GM15510 (cell line): ENCODE measurements around the gene SLC25A15.

Source experiments
- POLR2A ChIP-seq: IDR thresholded peaks from 3 replicates; pipeline ENCODE4 v1.6.1; 2011; ENCODE audit warnings: borderline replicate concordance; ENCODE audit not compliant: insufficient read length; ENCODE audit errors: extremely low read depth

The SLC25A15 gene

DNA sequence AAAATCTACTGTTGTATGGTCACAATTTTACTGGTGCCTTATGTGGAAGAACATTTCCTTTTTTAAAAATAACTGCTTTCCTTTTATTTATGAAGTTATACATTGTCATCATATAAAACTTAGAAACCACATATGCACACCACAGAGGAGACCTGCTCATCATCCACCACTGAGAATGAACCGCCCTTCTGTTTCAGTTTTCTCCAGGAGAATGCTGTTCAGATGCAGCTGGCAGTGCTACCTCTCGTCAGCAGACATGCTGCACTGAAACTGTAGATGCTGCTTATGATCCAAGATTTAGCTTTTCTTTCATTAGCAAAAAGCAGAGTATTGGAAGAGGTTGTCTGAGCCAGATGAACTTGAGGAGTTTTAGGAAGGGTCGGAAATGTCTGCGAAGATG, 10.1 kb downstream of the SLC25A15 start:
- TF ChIP-seq POLR2A = no peak

DNA sequence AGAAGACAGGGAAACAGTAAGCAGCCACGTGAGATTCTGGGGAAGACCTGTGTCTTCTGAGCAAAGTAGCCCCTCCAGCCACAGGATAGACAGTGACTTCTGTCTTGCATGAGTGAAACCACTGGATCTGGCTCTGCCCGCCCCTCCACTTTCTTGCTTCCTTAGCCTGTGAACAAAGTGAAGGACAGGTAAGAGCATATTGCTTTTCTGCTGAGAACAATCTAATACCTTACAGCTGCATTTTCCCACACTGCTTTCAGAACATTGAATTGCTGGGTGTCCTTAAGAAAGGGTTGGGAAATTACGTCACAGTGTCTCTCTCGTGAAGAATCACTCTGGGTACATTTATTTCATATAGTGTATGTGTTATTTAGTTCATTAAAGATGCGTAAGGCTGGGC, 11.1 kb downstream of the SLC25A15 start:
- TF ChIP-seq POLR2A = no peak

DNA sequence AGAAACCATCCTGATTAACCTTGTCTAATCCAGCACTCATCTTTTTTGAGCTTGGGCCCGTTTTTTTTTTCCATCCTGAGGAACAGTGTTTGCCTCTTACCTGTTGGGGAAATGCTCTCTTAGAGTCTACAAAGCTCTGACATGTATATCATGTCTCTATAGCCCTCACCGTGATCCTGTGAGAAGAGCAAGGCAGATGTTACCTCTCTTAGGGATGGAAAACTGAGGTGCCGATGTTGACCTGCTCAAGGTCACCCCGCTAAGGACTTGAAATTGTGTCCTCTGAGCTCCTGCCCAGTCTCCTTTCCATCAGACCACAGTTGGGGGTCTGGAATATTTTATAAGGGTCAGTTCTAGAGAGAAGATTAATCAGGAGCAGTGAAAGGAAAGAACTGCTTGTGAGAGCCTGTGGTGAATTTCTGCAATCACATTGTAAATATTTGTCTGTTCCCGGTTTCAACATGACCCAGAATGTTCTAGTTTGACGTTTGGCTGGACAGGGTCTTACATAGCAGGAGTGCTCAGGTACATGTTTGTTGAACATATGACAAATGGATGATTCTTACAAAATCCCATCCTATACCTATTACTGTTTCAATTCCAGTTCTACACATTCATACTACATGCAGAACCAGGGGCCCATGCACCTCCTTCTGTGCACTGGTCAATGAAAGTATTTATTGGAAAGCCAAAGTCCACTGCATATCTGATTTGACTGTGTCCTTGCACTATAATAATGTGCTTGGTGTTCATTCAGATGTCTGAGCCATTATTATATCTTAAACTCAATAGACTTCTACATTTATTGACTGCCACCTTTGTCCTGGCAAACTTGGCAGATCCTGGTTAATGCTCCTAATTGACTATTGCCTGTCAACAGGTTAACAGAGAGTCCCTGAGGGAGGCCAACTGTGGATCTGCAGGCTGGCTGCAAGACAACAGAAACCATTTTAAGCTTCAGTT, 12.1 kb downstream of the SLC25A15 start:
- TF ChIP-seq POLR2A = no peak

DNA sequence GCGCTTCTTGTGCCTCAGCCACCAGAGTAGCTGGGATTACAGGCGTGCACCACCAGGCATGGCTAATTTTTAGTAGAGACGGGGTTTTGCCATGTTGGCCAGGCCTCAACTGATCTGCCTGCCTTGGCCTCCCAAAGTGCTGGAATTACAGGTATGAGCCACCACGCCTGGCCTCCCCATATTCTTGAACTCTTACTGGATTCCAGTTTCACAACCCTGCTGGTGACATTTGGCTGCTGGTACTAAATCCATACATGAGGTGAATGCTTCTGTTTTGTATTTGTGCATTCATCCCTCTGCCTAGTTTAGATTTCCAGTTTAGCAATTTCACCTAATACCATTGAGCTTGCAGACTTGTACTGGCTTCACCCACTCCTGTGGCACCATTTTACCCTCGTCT, 13.9 kb downstream of the SLC25A15 start:
- TF ChIP-seq POLR2A = no peak

DNA sequence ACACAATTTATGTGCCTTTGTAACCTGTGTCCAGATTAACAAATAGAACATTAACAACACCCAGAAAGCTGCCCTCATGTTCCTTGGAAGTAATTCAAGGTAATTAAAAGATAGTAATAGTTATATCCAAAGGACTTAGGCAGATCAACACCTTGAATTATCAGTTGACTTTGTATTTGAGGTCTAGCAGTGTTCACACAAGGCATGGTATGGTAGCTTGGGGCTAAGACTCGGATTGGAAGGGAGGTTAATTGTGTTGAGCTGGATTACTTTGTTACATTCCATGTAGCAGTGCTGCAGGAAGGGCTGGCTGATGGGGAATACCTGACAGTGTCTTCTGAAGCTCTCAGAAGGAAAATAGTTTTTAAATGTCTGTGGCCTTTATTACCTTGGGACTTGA, 16.8 kb downstream of the SLC25A15 start:
- TF ChIP-seq POLR2A = no peak

DNA sequence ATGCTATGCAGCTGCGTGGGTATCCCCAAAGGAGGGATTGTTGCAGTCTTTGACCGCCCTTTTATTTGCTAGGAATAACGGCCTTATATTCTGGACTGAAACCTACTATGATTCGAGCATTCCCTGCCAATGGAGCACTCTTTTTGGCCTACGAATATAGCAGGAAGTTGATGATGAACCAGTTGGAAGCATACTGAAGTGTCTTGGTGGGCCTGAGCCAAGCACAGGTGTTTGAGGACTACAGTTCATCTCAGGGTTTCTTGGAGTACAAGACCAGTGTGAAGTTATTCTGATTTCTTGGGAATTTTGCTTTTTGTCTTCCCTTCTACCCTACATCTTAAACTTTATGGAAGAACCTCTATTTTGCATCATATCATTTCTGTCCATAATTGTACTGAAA, 20.1 kb downstream of the SLC25A15 start:
- no peak for TF ChIP-seq POLR2A

DNA sequence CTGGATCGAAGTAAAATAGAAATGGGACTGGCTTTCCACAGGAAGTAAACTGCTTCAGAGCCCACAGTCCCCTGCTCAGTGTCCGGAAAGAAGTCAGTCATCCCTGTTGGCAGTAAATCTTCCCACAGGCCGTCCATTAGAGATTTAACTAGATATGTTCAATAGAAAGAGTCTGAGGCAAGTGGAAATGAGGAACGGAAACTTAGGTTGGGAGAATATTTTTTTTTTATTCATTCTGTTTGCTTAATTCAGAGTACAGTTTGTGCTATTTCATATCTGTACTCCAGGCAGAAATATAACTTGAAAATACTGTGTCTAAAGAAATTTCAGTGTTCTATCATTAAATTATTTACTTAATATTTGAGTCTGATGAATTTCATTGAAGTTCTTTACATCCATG, 22.7 kb downstream of the SLC25A15 start:
- TF ChIP-seq POLR2A = no peak

DNA sequence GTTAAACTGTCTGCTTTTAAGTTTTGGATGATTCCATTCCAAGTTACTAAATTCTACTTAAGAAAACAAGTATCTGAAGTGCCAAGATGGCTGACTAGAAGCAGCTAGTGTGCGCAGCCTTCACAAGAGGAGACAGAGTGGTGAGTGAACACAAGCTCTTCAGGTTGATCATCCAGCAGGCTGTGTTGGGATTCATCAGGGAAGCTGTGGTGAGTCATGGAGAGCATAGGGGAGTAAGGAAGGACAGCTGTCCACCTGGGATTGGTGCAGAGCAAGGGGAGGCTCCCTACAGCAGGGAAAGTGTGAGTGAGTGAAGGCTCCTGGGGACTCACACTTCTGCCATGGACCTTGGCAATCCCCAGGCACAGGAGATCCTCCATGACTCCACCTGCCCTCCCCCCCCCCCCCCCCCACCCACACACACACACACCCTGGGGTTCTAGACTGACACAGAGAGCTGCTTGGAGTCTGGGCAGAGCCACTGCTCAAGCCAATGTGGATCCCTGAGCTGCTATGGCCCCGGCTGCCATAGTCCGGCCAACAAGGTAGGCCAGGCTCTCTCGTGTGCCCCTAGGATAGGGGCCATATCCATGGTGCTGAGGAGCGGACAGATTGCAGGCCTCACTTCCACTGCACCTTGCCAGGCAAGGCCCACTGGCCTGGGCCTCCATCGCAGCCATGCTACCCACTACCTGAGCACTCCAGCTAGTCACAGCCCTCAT, 23.5 kb downstream of the SLC25A15 start:
- TF ChIP-seq POLR2A = no peak

DNA sequence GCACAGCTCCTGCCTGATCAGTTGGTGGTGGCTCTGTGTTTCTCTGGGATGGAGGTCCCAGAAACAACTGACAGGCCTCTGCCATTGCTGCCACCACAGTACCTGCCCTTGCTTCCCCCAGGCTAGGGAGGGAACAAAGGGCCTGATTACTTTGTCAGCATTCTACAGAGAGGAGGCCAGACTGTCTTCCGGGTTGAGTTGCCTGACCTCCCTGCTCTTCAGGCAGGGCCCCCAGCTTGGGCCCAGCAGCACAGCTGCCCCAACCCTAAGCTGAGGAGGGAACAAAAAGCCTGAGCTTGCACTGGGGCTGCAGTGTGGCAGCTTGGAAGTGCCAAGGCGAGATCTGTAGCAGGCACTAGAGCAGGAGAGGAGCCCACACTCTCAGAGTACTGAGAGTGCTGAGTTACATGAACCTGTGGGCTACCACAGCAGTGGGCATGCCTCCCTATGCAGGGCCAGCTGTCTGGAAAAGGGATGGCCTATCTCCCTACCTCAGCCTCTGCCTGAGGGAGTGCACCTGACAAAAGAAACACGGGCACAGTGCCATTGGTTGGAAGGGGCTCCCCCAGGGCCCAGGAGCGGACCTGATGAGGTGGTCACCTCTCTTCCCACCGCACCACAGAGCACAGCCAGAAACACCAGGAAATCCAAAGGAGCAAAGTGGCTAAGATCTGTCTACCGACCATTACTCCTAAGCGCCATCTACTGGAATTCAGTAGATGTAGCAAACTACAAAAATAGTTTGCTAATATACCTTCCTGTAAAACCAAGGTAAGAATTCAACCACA, 24.4 kb downstream of the SLC25A15 start:
- TF ChIP-seq POLR2A = no peak

DNA sequence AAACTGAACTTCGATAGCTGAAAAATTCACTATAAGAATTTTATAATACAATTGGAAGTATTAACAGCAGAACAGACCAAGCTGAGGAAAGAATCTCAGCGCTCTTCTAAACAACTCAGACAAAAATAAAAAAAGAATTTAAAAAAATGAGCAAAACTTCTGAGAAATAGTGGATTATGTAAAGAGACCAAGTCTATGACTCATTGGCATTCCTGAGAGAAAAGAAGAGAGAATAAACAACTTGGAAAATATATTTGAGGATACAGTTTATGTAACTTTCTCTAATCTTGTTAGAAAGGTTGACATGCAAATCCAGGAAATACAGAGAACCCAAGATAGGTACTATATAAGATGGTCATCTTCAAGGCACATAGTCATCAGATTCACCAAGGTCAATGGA, 25.4 kb downstream of the SLC25A15 start:
- no peak for TF ChIP-seq POLR2A

DNA sequence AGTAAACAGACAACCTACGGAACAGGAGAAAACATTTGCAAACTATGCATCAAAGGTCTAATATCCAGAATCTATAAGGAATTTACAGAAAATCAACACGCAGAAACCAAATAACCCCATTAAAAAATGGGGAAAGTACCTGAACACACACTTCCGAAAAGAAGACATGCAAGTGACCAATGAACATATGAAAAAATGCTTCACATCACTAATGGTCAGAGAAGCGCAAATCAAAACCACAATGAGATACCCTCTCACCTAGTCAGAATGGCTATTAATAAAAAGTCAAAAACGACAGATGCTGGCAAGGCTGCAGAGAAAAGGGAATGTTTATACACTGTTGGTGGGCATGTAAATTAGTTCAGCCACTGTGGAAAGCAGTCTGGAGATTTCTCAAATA, 29.5 kb downstream of the SLC25A15 start:
- TF ChIP-seq POLR2A = no peak

DNA sequence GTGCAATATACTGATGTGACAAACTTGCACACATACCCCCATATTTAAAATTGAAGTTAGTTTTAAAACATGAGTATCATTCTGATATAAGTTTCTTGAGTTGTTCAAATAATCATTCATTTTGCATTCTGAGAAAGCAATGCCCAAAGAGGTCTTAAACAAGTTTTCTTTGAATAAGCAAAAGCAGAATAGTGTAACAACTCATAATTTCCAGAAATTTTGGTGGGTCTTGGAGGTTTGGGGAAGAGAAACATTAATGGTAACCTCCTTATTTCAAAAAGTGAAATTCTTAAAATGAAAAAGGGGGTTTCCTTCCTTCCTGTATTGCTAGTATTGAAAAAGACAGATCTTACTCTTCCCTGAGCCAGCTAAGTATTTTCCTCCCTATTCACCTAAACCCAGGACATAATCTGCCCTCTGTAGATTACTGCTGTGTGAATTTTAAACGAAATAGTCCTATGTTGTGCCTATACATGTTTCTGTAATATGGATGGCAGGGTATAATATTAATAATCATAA, 30.4 kb downstream of the SLC25A15 start:
- no peak for TF ChIP-seq POLR2A
